Skeletal muscle satellite cell (primary cell): ENCODE results near the gene TMEM91.
"Not testable (repeated sequence)": the region's sequence is repeated elsewhere in the genome, so short reads cannot be mapped to it uniquely, and the experiment has no call there.

Experiments
- H3K27me3 ChIP-seq: 2 replicates; pipeline ENCODE4 v1.7.0; 2013; ENCODE audit warnings: low read length; ENCODE audit not compliant: control insufficient read depth, insufficient read depth
- H3K36me3 ChIP-seq: 2 replicates; pipeline ENCODE4 v1.7.0; 2013; ENCODE audit warnings: mild to moderate bottlenecking, control low read depth, low read length; ENCODE audit not compliant: insufficient read depth
- H3K4me1 ChIP-seq: 2 replicates; pipeline ENCODE4 v1.7.0; 2013; ENCODE audit warnings: low read length; ENCODE audit not compliant: control insufficient read depth, insufficient read depth
- H3K4me2 ChIP-seq: 2 replicates; pipeline ENCODE4 v1.7.0; 2013; ENCODE audit warnings: mild to moderate bottlenecking, low read length
- H3K4me3 ChIP-seq: 2 replicates; pipeline ENCODE4 v1.7.0; 2013; ENCODE audit warnings: low read length
- H3K9ac ChIP-seq: 2 replicates; pipeline ENCODE4 v1.7.0; 2013; ENCODE audit warnings: mild to moderate bottlenecking, low read depth, low read length, moderate library complexity
- H3K9me3 ChIP-seq: replicated peaks from 2 replicates; pipeline ENCODE4 v1.7.0; 2013; ENCODE audit warnings: mild to moderate bottlenecking, control low read depth, low read length

Gene TMEM91

DNA sequence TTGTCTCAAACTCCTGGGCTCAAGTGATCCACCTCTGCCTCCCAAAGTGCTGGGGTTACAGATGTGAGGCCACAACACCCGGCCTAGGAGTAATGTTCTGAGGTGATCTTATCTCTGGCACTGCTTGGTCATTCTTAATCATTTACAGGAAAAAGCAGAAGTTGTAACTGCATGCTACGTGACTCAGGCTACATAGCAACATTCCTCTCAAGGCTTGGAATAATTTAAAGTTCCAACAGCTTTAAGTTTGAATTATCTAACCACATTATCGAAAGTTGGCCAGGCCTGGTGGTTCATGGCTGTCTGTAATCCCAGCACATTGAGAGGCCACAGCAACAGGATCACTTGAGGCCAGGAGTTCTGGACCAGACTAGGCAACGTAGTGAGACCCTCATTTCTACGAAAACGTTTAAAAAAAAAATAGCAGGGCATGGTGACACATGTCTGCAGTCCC is 8.5 kb upstream of the TMEM91 start:
- H3K4me1 ChIP-seq = peaks cover 26% of the 10 kb centered on the region

DNA sequence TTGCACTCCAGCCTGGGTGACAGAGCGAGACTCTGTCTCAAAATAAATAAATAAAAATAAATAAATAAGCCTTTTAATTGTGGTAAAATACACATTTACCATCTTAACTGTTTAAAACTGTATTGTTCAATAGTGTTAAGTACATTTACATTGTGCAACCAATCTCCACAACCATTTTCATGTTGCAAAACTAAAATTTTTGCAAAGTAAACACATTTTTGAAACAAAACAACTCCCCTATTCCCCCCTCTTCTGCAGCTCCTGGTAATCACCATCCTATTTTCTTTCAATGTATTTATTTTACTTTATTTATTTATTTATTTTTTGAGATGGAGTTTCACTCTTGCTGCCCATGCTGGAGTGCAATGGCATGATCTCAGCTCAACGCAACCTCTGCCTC is 6.6 kb upstream of the TMEM91 start:
- Histone ChIP-seq H3K36me3 (no peaks in the 10 kb centered on the region), H3K27me3 (no peaks in the 10 kb centered on the region), H3K4me3 (no peak overlapping the region), H3K9ac (no peak overlapping the region), H3K9me3 (no peaks in the 10 kb centered on the region), H3K4me1 (peaks cover 25% of the 10 kb centered on the region), H3K4me2 (no peak overlapping the region)

More for the DNA sequence above, 8.5 kb upstream of the TMEM91 start:
- peak overlapping the region; percentile 45 for H3K4me2 ChIP-seq
- no peak overlapping the region for H3K4me3 ChIP-seq
- H3K9ac ChIP-seq = peak overlapping the region; percentile 50
- H3K27me3 ChIP-seq = no peaks in the 10 kb centered on the region
- H3K36me3 ChIP-seq = no peaks in the 10 kb centered on the region
- no peaks in the 10 kb centered on the region for H3K9me3 ChIP-seq

DNA sequence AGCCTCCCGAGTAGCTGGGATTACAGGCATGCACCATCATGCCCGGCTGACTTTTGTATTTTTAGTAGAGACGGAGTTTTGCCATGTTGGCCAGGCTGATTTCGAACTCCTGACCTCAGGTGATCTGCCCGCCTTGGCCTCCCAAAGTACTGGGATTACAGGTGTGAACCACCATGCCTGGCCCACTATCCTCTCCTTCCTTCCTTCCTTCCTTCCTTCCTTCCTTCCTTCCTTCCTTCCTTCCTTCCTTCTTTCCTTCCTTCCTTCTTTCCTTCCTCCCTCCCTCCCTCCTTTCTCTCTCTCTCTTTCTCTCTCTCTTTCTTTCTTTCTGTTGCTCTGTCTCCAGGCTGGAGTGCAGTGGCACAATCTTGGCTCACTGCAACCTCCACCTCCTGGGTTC is 5.2 kb upstream of the TMEM91 start:
- not testable (repeated sequence) for H3K9ac ChIP-seq, H3K36me3 ChIP-seq, H3K4me2 ChIP-seq, H3K9me3 ChIP-seq, H3K27me3 ChIP-seq, H3K4me3 ChIP-seq
- peaks cover 29% of the 10 kb centered on the region for H3K4me1 ChIP-seq

DNA sequence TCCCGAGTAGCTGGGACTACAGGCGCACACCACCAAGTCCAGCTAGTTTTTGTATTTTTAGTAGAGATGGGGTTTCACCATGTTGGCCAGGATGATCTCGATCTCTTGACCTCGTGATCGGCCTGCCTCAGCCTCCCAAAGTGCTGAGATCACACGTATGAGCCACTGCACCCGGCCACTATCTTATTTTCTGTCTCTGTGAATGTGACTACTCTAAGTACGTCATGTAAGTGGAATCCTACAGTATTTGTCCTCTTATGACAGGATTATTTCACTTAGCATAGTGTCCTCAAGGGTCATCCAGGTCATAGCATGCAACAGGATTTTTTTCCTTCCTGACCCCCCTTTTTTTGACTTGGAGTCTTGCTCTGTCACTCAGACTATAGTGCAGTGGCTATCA is 4.8 kb upstream of the TMEM91 start:
- peaks cover 33% of the 10 kb centered on the region for H3K4me1 ChIP-seq
- no peaks in the 10 kb centered on the region for H3K36me3 ChIP-seq
- H3K9me3 ChIP-seq = no peaks in the 10 kb centered on the region
- H3K9ac ChIP-seq = no peak overlapping the region
- no peak overlapping the region for H3K4me3 ChIP-seq
- H3K27me3 ChIP-seq = no peaks in the 10 kb centered on the region
- no peak overlapping the region for H3K4me2 ChIP-seq

DNA sequence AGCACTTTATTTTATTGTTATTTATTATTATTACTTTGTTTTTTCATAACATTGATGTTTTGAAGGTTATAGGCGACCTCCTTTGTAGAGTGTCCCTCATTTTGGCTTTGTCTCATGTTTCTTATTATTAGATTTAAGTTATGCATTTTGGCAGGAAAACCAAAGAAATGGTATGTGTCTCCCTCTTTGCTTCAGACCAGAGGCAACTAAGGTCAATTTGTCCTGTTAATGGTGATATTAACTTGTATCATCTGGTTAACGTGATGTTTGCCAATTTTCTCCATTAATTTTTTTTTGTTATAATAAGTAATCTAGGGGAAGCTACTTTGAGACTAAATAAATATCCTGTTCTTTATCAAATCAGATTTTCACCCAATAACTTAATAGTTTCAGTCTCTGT is 3.8 kb upstream of the TMEM91 start:
- no peaks in the 10 kb centered on the region for H3K9me3 ChIP-seq
- H3K4me2 ChIP-seq = no peak overlapping the region
- no peaks in the 10 kb centered on the region for H3K36me3 ChIP-seq
- no peak overlapping the region for H3K9ac ChIP-seq
- H3K27me3 ChIP-seq = no peaks in the 10 kb centered on the region
- H3K4me3 ChIP-seq = no peak overlapping the region
- H3K4me1 ChIP-seq = peaks cover 35% of the 10 kb centered on the region

DNA sequence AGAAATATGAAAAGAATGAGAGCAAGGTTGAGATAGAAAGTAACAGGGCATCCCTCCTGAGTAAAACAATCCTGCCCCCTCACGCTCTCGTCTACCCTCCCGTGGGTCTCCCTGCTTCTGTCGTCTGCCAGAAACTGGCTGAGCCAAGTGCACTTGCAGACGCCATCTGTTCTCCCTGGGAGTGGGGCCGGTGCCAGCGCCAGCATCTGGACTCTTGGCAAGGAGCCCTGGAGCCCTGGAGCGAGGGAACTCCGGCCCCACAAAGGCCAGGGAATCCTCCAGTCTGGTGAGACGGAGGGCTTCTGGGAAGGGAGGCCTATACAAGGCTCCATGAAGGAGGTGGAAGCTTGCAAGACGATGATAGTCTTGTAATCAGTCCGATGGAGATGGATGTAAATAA is 2.3 kb upstream of the TMEM91 start:
- no peaks in the 10 kb centered on the region for H3K27me3 ChIP-seq
- H3K4me3 ChIP-seq = no peak overlapping the region
- H3K9ac ChIP-seq = no peak overlapping the region
- H3K9me3 ChIP-seq = no peaks in the 10 kb centered on the region
- peaks cover 27% of the 10 kb centered on the region for H3K4me1 ChIP-seq
- H3K36me3 ChIP-seq = no peaks in the 10 kb centered on the region
- H3K4me2 ChIP-seq = no peak overlapping the region

DNA sequence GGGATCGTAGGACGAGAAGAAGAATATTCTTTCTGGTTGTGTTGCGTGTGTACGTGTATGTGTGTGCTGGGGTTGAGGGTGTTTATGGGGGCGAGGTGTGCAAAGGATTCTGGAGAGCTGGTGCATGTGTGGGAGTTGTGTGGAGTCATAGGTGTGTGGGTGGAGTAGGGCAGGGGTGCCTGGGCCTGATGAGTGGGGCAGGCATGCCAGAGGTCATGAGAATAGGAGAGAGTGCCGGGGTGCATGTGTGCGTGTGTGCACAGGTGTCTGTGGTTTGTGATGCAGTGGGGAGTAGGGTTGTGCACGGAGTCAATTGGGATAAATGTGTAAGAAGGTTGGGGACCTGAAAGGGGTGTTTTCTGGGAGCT is 649 bp downstream of the TMEM91 start:
- Histone ChIP-seq H3K9ac (no peak overlapping the region), H3K36me3 (no peaks in the 10 kb centered on the region), H3K4me3 (peak overlapping the region; percentile 73), H3K4me1 (peaks cover 27% of the 10 kb centered on the region), H3K27me3 (no peaks in the 10 kb centered on the region), H3K9me3 (no peaks in the 10 kb centered on the region), H3K4me2 (peak overlapping the region; percentile 82)

DNA sequence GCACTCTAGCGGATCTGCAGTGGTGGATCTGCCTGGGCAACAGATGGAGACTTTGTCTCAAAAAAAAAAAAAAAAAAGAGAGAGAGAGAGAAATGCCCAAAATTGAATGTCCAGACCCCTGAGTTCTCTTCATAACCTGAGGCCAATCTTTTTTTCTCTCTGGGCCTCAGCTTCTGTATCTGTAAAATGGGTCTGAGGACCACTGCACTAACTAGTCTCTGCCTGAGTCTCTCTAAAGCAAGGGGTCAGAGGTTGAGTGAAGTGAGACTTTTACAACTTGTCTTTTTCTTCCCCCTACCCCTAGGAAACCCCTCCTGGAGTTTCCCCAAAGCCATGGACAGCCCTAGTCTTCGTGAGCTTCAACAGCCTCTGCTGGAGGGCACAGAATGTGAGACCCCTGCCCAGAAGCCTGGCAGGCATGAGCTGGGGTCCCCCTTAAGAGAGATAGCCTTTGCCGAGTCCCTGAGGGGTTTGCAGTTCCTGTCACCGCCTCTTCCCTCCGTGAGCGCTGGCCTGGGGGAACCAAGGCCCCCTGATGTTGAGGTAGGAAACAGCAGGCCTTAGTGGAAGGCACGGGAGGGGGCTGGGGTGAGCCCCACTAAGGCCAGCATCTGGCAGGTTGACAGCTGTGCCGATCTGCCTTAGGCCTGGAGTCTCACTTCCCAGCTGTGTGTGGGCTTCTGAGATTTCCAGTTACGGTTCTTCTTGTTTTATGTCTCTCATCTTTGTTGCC is 1.8 kb downstream of the TMEM91 start:
- Histone ChIP-seq H3K4me3 (no peak overlapping the region), H3K4me1 (peaks cover 27% of the 10 kb centered on the region), H3K36me3 (no peaks in the 10 kb centered on the region), H3K27me3 (no peaks in the 10 kb centered on the region), H3K9me3 (no peaks in the 10 kb centered on the region), H3K4me2 (no peak overlapping the region), H3K9ac (no peak overlapping the region)

DNA sequence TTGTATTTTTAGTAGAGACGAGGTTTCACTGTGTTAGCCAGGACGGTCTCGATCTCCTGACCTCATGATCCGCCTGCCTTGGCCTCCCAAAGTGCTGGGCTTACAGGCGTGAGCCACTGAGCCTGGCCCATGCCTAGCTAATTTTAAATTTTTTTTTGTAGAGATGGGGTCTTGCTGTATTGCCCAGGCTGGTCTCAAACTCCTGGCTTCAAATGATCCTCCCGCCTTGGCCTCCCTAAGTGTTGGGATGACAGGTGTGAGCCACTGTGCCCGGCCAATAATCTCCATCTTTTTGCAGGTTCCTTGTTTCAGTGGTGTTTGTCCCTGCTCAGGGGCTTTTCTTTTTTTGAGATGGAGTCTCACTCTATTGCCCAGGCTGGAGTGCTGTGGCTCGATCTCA is 5.2 kb downstream of the TMEM91 start:
- H3K4me2 ChIP-seq, H3K4me1 ChIP-seq, H3K9me3 ChIP-seq, H3K27me3 ChIP-seq, H3K9ac ChIP-seq, H3K4me3 ChIP-seq, H3K36me3 ChIP-seq: not testable (repeated sequence)

DNA sequence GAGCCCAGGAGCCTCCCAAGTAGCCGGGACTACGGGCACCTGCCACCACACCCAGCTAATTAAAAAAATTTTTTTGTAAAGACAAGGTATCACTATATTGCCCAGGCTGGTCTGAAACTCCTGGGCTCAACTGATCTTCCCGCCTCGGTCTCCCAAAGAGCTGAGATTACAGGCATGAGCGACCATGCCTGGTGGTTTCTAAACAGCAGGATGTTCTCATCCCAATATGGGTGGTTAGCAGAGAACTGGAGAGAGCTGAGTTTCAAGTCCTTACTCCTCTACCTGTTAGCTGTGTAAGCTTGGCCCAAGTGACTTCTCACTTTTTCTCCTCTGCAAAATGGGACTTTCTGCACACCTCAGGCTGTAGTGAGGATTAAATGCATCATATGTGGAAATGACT is 8.0 kb downstream of the TMEM91 start:
- no peaks in the 10 kb centered on the region for H3K9me3 ChIP-seq
- no peak overlapping the region for H3K9ac ChIP-seq
- H3K4me3 ChIP-seq = no peak overlapping the region
- H3K4me1 ChIP-seq = no peaks in the 10 kb centered on the region
- H3K27me3 ChIP-seq = no peaks in the 10 kb centered on the region
- H3K4me2 ChIP-seq = no peak overlapping the region
- H3K36me3 ChIP-seq = no peaks in the 10 kb centered on the region

DNA sequence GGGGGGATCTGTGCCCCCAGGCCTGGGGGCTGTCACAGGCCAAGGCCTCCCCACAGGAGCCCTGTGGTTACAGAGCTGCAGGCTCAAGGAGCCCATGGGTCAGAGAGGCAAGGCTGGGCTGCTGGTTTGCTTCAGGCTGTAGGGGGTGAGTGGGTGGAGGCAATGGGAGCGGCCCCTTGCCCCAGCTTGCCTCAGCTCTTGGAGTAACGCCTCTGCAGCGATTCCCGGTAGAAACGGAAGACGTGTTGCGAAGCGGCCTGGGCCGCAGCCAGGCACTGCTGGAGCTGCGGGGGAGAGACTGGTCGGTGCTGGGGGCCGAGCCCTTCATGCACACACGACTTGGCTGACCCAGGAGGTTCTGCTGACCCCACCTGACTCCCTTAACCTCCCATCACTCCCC is 10.1 kb downstream of the TMEM91 start:
- H3K9me3 ChIP-seq = no peaks in the 10 kb centered on the region
- H3K4me1 ChIP-seq = no peaks in the 10 kb centered on the region
- H3K27me3 ChIP-seq = no peaks in the 10 kb centered on the region
- H3K36me3 ChIP-seq = peaks cover 10% of the 10 kb centered on the region
- H3K9ac ChIP-seq = no peak overlapping the region
- H3K4me2 ChIP-seq = no peak overlapping the region
- H3K4me3 ChIP-seq = no peak overlapping the region

DNA sequence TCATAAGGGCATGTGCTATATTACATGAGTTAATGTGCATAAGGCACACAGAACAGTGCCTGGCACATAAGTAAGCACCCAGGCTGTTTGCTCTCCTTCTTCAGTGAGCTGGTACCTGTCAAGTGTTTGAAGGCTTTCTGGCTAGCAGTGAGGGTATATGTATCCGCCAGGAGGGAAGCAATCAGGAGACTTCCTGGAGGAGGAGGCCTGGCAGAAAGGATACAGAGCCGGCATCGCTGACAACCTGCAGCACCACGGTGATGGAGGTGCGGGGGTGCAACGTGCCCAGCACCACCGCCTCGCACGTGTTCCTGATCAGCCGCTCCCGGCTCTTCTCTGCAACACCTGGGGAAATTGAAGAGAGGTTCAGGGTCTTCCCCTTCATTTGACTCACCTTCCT is 15.3 kb downstream of the TMEM91 start:
- H3K27me3 ChIP-seq = no peaks in the 10 kb centered on the region
- peaks cover 14% of the 10 kb centered on the region for H3K36me3 ChIP-seq
- H3K4me1 ChIP-seq = no peaks in the 10 kb centered on the region
- H3K4me3 ChIP-seq = no peak overlapping the region
- H3K9me3 ChIP-seq = no peaks in the 10 kb centered on the region
- H3K9ac ChIP-seq = no peak overlapping the region
- no peak overlapping the region for H3K4me2 ChIP-seq
